Suppressor macrophage (primary cell): Measurements from ENCODE around the gene ARHGDIG.
"Not testable (repeated sequence)": the region's sequence is repeated elsewhere in the genome, so short reads cannot be mapped to it uniquely, and the experiment has no call there.

Experiments used
- DNase-seq, 4 experiments: peaks; one replicate each; pipeline ENCODE4 v3.0.0-alpha.2; 2020 to 2022
- total RNA-seq, 17 experiments: gene quantifications; one replicate each; lab custom pipeline; 2026; ENCODE audit warnings: mixed read lengths in 6 of 17, inconsistent platforms in 3 of 17; lab: John Stamatoyannopoulos, UW

Gene ARHGDIG
- 0 to 0.33 (median 0) reads per million in 17 experiments for total RNA-seq

DNA sequence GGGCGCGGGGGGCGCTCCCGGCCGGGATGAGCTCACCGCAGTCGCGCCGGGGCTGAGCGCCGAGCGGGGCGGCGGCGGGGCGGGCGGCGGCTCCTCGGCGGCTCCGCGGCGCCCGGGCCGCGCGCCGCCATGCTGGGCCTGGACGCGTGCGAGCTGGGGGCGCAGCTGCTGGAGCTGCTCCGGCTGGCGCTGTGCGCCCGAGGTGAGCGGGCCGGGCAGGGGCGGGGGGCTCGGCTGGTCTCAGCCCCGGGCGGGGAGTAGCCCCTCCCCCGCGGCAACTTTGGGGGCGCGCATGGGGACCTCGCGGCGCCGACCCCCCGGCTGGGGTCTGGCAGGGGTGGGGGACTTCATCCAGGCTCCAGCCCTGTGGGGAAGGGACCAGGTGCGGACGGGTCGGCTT, at the start of gene ARHGDIG:
Gene ARHGDIG, plus strand, starts transcription at position 40 of the 400 bp plus-strand sequence. Its CDS starts 90 bp downstream, at position 130.
- no peak for DNase-seq

DNA sequence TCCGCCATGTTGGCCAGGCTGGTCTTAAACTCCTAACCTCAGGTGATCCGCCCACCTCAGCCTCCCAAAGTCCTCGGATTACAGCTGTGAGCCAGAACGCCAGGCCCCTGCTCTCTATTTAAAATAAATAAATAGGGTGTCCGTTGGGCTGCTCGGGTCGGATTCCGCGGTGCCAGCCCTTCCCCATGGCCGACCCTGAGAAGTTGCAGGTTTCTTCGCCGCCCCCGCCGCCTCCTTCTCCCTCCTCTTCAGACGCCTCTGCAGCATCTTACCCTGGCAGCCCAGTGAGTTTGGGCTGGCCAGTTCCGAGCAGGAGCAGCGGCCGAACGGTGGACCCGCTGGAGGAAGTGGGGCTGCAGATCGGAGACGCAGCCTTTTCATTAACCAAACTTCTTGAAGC, 49.4 kb upstream of the ARHGDIG start:
- DNase-seq = no peak

DNA sequence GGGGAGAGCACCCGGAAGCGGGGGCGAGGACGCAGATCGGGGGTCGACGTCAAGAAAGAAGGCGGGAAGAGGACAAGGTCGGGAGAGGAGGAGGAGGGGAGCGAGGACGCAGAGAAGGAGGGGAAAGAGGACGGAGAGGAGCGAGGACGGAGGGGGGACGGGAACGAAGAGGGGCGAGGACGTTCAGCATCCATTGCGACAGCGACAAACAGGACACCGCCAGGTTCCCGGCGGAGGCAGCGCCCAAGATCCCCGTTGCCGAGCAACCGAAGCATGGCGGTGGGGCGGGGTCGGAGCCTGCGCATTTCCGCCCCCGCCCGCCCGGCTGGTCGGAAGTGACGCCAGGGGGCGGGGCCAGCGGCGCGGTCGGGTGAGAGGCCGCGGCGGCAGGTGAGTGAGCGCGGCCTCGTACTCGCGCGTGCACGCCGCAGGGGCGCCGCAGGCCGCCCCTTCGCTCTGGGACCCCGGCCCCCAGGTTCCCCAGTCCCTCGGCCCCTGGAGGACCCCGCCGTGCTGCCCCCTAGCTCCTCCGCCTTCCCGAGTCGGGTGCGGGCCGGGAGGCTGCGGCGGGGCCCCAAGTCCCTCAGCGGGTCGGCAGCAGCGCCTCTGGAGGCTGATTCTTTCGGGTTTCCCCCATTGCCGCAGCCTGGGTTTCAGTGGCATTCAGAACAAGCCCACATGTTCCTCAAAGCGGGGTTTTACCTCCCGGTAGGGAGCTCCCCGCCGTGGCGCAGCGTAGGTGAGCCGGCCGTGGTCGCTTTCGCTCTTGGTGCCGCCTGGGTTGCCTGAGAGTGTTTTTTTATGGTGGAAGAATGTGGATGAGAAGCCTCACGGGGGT, 45.7 kb upstream of the ARHGDIG start, which contains the start of gene FAM234A:
Gene FAM234A, plus strand, starts transcription at position 354 of the 838 bp plus-strand sequence. CDS start 19,593 bp downstream, outside the sequence.
- peak; percentile 97 to 99 (median 98) for DNase-seq

DNA sequence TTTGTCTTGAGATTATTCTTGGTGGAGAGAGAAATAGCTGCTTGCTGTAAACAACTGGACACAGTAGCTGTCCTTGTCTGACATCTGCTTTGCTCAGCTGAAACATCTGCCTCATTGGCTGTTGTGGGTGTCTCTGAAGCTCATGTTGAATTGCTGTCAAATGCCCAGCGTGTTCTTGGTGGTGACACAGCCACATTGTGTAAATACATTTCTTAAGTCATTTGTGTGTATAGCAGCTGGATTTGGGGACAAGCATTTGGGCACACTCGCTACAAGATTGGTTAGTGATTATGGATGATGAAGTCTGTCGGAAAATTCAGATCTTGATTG, 40.5 kb upstream of the ARHGDIG start:
- DNase-seq = peak; percentile 23 to 40 (median 28)

DNA sequence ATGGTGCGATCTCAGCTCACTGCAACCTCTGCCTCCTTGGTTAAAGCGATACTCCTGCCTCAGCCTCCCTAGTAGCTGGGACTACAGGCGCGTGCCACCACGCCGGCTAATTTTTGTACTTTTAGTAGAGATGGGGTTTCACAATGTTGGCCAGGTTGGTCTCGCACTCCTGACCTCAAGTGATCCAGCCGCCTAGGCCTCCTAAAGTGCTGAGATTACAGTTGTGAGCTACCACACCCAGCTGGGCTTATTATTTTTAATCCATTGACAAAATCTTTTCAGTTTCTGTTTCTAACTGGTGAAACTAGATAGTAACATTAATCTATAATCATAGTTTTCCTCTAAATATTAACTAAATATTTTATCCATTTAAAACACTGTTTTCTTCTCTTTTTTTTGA, 39.8 kb upstream of the ARHGDIG start:
- DNase-seq = no peak

DNA sequence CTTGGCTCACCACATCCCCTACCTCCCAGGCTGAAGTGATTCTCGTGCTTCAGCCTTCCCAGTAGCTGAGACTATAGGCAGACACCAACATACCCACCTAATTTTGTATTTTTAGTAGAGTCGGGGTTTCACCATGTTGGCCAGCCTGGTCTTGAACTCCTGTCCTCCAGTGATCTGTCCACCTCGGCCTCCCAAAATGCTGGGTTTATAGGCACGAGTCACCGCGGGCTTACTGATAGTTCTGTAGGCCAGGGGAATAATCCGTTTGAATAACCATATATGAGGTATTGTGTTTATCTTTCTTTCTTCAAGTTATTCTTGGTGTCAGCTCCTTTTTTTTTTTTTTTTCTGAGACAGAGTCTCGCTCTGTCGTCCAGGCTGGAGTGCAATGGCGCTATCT, 38.1 kb upstream of the ARHGDIG start:
- no peak for DNase-seq

DNA sequence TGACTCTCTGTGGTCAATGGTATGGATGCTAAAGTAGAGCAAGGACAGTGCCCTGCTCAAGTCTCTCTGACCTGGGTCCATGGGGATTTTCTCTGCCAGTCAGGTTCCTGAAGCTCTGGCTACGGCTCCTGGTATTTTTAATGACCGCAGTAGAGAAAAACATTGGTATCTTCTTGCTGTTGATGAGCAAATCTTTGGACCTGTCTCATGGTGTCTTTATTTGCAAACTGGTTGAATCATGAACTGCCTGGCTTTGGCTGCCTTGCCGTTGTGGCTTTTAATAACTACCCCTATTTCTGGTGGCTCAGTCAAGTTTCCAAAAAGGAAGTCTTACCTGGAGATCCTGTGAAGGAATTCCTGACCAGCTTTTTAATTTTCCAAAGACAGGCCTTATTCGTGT, 37.0 kb upstream of the ARHGDIG start:
- DNase-seq = no peak

DNA sequence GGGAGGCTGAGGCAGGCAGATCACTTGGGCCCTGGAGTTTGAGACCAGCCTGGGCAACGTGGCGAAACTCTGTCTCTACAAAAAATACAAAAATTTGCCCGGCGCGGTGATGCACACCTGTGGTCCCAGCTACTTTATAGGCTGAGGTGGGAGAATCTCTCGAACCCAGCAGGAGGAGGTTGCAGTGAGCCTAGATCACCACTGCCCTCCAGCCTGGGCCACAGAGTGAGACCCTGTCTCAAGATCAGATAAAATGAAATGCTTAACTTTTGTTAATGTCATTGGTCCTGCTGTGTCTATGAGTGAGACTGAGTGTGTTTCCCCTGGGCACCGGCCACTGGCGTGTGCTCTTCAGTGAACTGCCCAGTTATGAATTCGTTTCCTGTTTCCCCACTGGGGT, 35.3 kb upstream of the ARHGDIG start:
- no peak for DNase-seq

DNA sequence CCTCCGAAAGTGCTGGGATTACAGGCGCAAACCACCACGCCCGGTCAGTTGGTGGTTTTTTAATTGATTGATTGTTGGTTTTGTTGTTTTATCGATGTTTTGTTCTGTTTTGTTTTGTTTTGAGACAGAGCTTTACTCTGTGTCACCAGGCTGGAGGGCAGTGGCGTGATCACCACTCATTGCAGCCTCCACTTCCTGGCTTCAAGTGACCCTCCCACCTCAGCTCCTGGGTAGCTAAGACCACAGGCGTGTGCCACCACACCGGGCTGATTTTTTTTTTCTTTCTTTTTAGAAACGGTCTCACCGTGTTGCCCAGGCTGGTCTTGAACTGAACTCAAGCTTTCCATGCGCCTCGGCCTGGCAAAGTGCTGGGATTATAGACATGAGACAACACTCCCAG, 33.4 kb upstream of the ARHGDIG start:
- no peak for DNase-seq

DNA sequence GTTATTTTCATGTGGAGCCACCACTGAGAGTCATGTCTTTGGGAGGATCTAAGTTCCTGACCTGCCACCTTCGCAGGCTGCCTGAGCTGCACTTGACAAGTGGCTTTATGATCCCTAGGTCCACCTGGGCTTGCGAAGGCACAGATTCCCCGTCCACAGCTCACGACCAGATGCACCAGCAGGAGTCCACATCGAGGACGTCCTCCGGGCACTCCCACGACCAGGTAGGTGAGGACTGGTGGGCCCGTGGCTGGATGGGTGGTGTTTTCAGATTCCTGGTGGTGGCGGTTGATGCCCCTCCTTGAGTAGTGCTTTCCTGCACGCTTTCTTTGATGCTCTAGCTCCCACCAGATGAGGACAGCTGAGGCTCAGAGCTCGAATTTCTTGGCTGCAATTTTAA, 31.0 kb upstream of the ARHGDIG start:
- no peak for DNase-seq

DNA sequence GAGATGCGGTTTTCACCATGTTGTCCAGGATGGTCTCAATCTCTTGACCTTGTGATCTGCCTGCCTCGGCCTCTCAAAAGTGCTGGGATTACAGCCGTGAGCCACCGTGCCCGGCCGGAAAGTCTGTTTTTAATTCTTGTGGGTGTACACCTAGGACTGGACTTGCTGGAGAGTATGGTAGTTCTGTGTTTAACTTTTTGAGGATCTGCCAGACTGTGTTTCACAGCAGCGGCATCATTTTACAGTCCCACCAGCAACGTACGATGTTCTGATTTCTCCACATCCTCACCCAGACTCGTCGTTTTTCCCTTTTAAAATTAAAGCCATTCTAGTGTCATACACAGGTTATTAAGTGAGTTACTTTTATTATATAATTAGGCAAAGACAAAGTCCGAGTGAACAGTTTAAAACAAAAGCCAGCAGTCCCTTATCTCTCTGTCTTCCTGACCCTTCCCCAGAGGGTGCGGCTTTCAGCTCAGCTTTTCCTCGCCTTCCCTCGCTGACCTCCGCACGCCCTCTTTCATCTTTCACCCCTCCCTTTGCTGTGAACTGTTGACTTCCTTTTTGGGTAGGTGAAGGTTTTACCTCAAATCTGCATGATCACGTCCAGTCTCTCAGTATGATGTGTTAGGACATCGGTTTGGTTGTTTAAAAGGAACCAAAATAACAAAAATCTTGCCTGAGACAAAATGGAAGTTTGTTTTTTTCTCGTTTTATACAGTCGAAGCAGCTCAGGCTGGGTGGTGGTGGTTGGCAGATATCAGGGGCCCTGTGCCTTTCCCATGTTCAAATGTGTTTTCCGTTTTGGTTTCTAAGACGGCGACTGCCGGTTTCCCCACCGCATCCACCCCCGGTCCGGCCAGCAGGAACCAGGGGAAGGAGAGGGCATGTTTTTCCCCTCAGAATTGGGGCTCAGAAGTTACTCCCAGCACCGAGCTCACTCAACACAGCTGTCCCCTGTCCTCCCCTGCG, 27.7 kb upstream of the ARHGDIG start:
- peak in 3 of 4 experiments; percentile 21 to 44 (median 26) for DNase-seq

DNA sequence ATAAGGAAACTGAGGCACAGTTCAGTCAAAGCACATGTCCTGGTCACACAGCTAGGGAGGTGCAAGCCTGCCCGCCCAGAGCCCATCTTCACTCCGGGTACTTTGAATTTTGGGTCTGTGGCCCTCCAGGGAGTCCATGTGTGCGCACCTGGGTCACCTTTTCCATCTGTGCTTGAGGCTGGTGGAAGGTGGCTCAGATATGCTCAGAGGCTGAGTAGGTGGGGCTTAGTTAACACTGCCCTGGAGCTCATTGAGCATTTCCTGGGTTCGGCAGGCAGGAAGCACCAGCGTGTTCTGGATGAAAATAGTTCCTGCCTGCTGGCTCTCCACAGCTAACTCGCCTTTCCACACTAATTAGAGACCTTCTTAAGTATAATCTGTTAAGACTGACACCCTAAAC, 26.6 kb upstream of the ARHGDIG start:
- no peak for DNase-seq

DNA sequence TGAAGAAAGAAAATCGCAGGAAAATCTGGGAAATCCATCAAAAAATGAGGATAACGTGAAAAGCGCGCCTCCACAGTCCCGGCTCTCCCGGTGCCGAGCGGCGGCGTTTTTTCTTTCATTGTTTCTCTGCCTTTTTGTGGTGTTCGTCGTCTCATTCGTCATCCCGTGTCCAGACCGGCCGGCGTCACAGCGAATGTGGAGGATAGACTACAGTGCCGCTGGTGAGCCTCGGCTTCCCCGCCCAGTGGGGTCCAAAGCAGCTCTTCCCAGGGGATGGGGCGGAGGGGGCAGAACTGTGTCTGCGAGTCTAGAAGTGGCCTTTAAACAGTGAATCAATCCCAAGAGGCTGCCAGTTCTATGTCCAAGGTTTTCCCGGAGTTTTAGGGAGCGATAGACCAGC, 25.9 kb upstream of the ARHGDIG start:
- DNase-seq = no peak

DNA sequence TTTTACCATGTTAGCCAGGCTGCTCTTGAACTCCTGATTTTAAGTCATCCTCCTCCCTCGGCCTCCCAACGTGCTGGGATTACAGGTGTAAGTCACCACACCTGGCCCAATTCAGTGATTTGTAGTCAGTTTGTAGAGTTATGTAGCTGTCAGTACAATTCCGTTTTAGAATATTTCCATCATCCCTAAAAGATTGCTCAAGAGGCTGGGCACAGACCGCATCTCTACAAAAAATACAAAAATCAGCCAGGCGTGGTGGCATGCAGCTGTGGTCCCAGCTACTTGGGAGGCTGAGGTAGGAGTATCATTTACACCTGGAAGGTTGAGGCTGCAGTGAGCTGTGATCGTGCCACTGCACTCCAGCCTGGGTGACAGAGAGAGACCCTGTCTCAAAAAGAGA, 25.2 kb upstream of the ARHGDIG start:
- DNase-seq = no peak

DNA sequence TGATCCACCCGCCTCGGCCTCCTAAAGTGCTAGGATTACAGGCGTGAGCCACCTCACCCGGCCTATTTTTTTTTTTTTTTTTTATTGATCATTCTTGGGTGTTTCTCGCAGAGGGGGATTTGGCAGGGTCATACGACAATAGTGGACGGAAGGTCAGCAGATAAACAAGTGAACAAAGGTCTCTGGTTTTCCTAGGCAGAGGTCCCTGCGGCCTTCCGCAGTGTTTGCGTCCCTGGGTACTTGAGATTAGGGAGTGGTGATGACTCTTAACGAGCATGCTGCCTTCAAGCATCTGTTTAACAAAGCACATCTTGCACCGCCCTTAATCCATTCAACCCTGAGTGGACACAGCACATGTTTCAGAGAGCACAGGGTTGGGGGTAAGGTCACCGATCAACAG, 22.3 kb upstream of the ARHGDIG start:
- not testable (repeated sequence) for DNase-seq

DNA sequence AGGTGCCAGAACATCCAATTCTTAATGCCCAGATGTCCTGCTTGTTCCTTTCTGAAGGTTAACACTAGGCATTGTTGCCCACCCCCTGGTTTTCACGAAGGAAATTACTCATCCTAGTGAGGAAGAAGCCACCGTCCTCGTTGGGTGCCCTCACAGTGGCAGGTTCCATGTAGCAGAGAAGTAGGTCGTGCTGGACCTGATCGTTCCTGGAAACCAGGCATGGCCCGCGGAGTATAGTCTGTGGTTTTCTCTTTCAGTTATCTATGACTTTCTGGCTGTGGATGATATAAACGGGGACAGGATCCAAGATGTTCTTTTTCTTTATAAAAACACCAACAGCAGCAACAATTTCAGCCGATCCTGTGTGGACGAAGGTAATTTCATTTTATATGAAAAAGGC, 21.2 kb upstream of the ARHGDIG start:
- no peak for DNase-seq

DNA sequence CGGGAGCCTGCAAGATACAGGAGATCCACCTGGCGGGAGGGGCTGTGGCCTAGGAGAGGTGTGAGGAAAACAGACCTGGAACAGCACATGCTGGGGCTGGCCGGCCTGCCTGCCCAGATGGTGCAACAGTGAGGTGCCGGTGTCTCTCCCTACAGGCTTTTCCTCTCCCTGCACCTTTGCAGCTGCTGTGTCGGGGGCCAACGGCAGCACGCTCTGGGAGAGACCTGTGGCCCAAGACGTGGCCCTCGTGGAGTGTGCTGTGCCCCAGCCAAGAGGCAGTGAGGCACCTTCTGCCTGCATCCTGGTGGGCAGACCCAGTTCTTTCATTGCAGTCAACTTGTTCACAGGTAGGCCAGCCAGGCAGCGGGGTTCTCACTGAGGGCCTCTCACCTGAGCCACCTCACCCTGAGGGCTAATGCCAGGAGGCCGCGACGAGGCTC, 20.6 kb upstream of the ARHGDIG start:
- DNase-seq = no peak

DNA sequence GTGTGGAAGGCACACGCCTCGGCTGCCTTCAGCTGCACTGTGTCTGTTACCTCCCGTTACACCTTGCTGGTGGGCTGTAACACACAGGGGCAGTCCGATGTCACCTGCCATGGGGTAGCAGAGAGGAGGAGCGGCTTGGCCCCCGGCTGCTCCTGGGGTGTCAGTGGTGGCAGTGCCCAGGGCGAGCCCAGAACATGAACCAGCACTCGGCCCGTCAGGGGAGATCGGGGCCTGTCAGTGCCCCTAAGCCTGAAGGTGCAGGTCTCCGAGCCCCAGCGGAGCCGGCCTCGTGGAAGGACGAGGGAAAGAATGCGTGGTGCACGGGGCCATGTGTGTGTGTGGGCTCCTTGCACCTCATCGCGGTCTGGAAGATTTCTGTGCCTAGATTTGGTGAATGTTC, 20.1 kb upstream of the ARHGDIG start:
- DNase-seq = no peak

DNA sequence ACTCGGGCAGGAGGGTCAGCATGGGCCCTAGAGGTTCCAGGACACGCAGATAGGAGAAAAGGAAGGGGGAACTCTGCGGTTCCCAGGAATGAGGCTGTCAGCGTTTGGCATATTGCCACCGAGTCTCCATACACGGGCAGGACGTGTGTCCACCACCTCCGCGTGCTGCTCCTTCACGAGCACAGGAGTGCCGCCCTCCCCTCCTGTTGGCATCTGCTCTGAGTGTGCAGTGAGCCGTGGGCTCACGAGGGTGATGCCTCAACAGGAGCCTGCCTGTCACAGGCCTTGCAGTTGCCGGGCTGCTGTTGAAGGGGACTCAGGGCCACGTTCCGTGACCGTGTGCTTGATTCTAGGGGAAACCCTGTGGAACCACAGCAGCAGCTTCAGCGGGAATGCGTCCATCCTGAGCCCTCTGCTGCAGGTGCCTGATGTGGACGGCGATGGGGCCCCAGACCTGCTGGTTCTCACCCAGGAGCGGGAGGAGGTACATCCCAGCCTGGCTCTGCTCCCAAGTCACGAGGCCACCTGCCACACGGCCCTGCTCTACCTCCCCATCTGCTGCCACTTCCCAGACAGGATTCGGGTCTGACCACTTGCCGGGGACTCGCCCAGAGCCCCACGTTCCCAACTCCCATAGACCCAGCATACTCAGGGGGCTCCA, 19.2 kb upstream of the ARHGDIG start:
- DNase-seq = no peak

DNA sequence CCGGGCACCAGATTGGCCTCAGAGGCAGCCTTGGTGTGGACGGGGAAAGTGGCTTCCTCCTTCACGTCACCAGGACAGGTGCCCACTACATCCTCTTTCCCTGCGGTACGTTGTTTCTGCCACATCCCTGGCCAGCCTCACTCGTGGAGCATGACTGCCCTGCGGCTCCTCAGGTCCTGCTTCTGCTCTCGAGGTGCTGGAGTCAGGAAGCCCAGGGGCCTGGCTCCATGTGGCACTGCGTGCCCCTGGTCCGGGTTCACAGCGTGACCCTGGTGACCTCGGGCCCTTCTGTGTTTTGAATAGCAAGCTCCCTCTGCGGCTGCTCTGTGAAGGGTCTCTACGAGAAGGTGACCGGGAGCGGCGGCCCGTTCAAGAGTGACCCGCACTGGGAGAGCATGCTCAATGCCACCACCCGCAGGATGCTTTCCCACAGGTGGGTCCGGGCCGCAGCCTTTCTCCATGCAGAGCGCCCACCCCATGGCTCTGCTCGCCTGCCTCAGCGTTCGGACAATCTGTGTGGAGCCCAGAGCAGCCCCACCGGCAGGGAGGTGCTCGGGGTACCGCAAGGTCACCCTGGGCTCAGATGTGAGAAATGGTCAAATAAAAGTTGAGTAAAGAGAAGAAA, 18.2 kb upstream of the ARHGDIG start:
- no peak for DNase-seq

DNA sequence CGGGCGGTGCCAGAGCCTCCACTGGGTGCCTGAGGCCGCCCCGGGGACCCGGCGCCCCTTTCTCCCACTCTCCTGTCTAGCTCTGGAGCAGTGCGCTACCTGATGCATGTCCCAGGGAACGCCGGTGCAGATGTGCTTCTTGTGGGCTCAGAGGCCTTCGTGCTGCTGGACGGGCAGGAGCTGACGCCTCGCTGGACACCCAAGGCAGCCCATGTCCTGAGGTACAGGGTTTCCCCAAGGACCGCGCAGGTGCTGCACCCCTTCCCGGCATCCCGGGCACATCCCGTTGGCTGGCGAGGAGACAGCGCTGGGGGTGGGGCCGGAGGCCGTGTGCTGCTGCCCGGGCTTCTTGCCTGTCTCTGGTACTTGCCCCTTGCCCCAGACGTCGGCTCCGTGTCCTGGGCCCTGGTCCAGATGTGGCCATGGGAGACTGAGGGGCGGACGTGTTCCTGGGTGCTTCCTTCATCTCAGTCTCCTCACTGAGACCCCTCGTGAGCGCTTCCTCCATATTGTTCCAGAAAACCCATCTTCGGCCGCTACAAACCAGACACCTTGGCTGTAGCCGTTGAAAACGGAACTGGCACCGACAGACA, 17.1 kb upstream of the ARHGDIG start:
- DNase-seq = no peak

DNA sequence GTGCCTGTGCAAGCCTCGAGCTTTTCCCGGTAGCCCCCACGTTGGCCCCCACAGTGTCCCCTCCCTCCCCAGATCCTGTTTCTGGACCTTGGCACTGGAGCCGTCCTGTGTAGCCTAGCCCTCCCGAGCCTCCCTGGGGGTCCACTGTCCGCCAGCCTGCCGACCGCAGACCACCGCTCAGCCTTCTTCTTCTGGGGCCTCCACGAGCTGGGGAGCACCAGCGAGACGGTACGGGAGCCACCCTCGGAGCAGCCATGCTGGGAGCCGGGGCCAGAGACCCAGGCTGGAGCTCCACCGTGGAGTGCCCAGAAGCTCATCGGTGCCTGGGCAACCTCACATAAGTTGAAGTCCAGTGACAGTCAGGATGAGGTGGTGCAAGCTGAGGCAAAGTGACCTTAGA, 16.4 kb upstream of the ARHGDIG start:
- no peak for DNase-seq
